Spinal cord (tissue), 10 donors: ENCODE data around the gene GLYR1. TPM values are rescaled to one million over a fixed set of nuclear protein-coding genes. Genes with fewer than 3 reads are reported as not detected.

Experiments
- DNase-seq, 6 donors: peaks; one replicate each; pipeline versions ENCODE4 v3.0.0 to v3.0.0-alpha.2; 2013 to 2015; ENCODE audit warnings: low spot score in 6 of 6, low read depth in 4 of 6
- H3K27ac ChIP-seq: one replicate; pipeline ENCODE4 v1.5.1; 2013; ENCODE audit warnings: low read depth, low read length, control low read depth
- H3K27me3 ChIP-seq: one replicate; pipeline ENCODE4 v1.6.1; 2013; ENCODE audit warnings: low read length; ENCODE audit not compliant: control insufficient read depth, insufficient read depth
- H3K36me3 ChIP-seq: one replicate; pipeline ENCODE4 v1.6.1; 2013; ENCODE audit warnings: low read length; ENCODE audit not compliant: control insufficient read depth, insufficient read depth
- H3K4me1 ChIP-seq: one replicate; pipeline ENCODE4 v1.6.1; 2013; ENCODE audit warnings: low read length; ENCODE audit not compliant: control insufficient read depth, insufficient read depth
- H3K4me3 ChIP-seq: one replicate; pipeline ENCODE4 v1.5.1; 2013; ENCODE audit warnings: low read depth, low read length, control low read depth
- H3K9me3 ChIP-seq: one replicate; pipeline ENCODE4 v1.6.1; 2013; ENCODE audit warnings: low read length; ENCODE audit not compliant: control insufficient read depth, insufficient read depth
- WGBS: methylation state at CpG from one replicate; pipeline ENCODE4 v1.1.5; 2013; ENCODE audit warnings: missing lambda C conversion rate; ENCODE audit not compliant: insufficient coverage; 5-methylcytosine and 5-hydroxymethylcytosine counted together
- polyA plus RNA-seq, 2 donors: library from polyadenylated mRNA; unstranded; fragments of 120-200 nt; gene quantifications; one replicate each; pipeline ENCODE4 v1.2.1, GENCODE V29; 2013; ENCODE audit not compliant: insufficient read length in 2 of 2
- total RNA-seq, 2 donors: library from RNA; depleted of rRNA in 1 of 2; stranded (reverse); fragments of 120-200 nt in 1 of 2; fragments of >200 nt in 1 of 2; gene quantifications; one replicate each; pipeline versions ENCODE4 v1.2.3 to v1.2.4, GENCODE V29; 2013 to 2014
- donor health status: healthy.

GLYR1 gene
- total and polyA plus RNA-seq, 4 donors, result 52.5 to 134 (median 80.3) TPM

GRCh38 chr16:4837733-4838501 lies 9.2 kb downstream of the GLYR1 start:
- Histone ChIP-seq H3K27me3 (no peaks in the 10 kb centered on the region), H3K9me3 (no peaks in the 10 kb centered on the region), H3K36me3 (peaks cover 51% of the 10 kb centered on the region), H3K4me1 (no peaks in the 10 kb centered on the region), H3K4me3 (no peak overlapping the region), H3K27ac (no peak overlapping the region)
- 100% methylated on average over 4 of the region's 13 CpGs for whole genome bisulfite sequencing
- DNase-seq, result no peak

- Histone ChIP-seq H3K4me3 (no peak overlapping the region), H3K27me3 (no peaks in the 10 kb centered on the region), H3K9me3 (no peaks in the 10 kb centered on the region), H3K36me3 (peaks cover 48% of the 10 kb centered on the region), H3K27ac (no peak overlapping the region), H3K4me1 (no peaks in the 10 kb centered on the region)
- WGBS, result 94% methylated on average over 2 of the region's 2 CpGs
- DNase-seq, result no peak
These were observed 10.4 kb downstream of the GLYR1 start for GRCh38 chr16:4836727-4837126.

GRCh38 chr16:4833584-4833983 lies 13.5 kb downstream of the GLYR1 start:
- Histone ChIP-seq H3K27me3 (no peaks in the 10 kb centered on the region), H3K27ac (no peak overlapping the region), H3K4me1 (no peaks in the 10 kb centered on the region), H3K36me3 (peaks cover 54% of the 10 kb centered on the region), H3K9me3 (no peaks in the 10 kb centered on the region), H3K4me3 (no peak overlapping the region)
- no peak for DNase-seq
- no CpG with 5 or more reads among the region's 1 CpG for WGBS

- Histone ChIP-seq H3K4me1 (no peaks in the 10 kb centered on the region), H3K4me3 (no peak overlapping the region), H3K36me3 (peaks cover 58% of the 10 kb centered on the region), H3K27ac (no peak overlapping the region), H3K27me3 (no peaks in the 10 kb centered on the region), H3K9me3 (no peaks in the 10 kb centered on the region)
- WGBS, result 96% methylated on average over 3 of the region's 6 CpGs
- DNase-seq, result no peak
These were observed 14.3 kb downstream of the GLYR1 start for GRCh38 chr16:4832698-4833343.

- H3K4me1 ChIP-seq, result no peaks in the 10 kb centered on the region
- no peak overlapping the region for H3K4me3 ChIP-seq
- WGBS, result 98% methylated on average over 5 of the region's 8 CpGs
- H3K9me3 ChIP-seq, result no peaks in the 10 kb centered on the region
- H3K36me3 ChIP-seq, result peaks cover 59% of the 10 kb centered on the region
- no peak for DNase-seq
- H3K27ac ChIP-seq, result no peak overlapping the region
- no peaks in the 10 kb centered on the region for H3K27me3 ChIP-seq
These were observed 15.5 kb downstream of the GLYR1 start for GRCh38 chr16:4831616-4832015.

GRCh38 chr16:4830408-4830807 lies 16.7 kb downstream of the GLYR1 start:
- Histone ChIP-seq H3K27me3 (no peaks in the 10 kb centered on the region), H3K9me3 (no peaks in the 10 kb centered on the region), H3K4me1 (no peaks in the 10 kb centered on the region), H3K27ac (no peak overlapping the region), H3K36me3 (peaks cover 68% of the 10 kb centered on the region), H3K4me3 (no peak overlapping the region)
- 94% methylated on average over 7 of the region's 7 CpGs for WGBS
- no peak for DNase-seq

GRCh38 chr16:4828567-4829321 lies 18.3 kb downstream of the GLYR1 start:
- Histone ChIP-seq H3K27me3 (no peaks in the 10 kb centered on the region), H3K4me3 (no peak overlapping the region), H3K9me3 (no peaks in the 10 kb centered on the region), H3K4me1 (no peaks in the 10 kb centered on the region), H3K36me3 (peaks cover 81% of the 10 kb centered on the region), H3K27ac (no peak overlapping the region)
- 96% methylated on average over 11 of the region's 11 CpGs for WGBS
- DNase-seq, result no peak

- Histone ChIP-seq H3K27ac (no peak overlapping the region), H3K9me3 (no peaks in the 10 kb centered on the region), H3K4me3 (no peak overlapping the region), H3K4me1 (no peaks in the 10 kb centered on the region), H3K27me3 (no peaks in the 10 kb centered on the region), H3K36me3 (peaks cover 87% of the 10 kb centered on the region)
- 94% methylated on average over 10 of the region's 10 CpGs for WGBS
- no peak for DNase-seq
These were observed 20.1 kb downstream of the GLYR1 start for GRCh38 chr16:4826980-4827379.

- no peak overlapping the region for H3K27ac ChIP-seq
- peaks cover 87% of the 10 kb centered on the region for H3K36me3 ChIP-seq
- 96% methylated on average over 4 of the region's 4 CpGs for WGBS
- H3K27me3 ChIP-seq, result no peaks in the 10 kb centered on the region
- no peaks in the 10 kb centered on the region for H3K9me3 ChIP-seq
- no peaks in the 10 kb centered on the region for H3K4me1 ChIP-seq
- no peak for DNase-seq
- H3K4me3 ChIP-seq, result no peak overlapping the region
These were observed 20.6 kb downstream of the GLYR1 start for GRCh38 chr16:4826526-4826925.
